ENCODE data around the gene TSPAN32. TPM values are rescaled to one million over a fixed set of nuclear protein-coding genes. Genes with fewer than 3 reads are reported as not detected.
A peak's percentile ranks its signal among the peaks of the same experiment; 100 is the strongest.

The TSPAN32 gene
- total RNA-seq, 1 donor, result 1.4 TPM

DNA sequence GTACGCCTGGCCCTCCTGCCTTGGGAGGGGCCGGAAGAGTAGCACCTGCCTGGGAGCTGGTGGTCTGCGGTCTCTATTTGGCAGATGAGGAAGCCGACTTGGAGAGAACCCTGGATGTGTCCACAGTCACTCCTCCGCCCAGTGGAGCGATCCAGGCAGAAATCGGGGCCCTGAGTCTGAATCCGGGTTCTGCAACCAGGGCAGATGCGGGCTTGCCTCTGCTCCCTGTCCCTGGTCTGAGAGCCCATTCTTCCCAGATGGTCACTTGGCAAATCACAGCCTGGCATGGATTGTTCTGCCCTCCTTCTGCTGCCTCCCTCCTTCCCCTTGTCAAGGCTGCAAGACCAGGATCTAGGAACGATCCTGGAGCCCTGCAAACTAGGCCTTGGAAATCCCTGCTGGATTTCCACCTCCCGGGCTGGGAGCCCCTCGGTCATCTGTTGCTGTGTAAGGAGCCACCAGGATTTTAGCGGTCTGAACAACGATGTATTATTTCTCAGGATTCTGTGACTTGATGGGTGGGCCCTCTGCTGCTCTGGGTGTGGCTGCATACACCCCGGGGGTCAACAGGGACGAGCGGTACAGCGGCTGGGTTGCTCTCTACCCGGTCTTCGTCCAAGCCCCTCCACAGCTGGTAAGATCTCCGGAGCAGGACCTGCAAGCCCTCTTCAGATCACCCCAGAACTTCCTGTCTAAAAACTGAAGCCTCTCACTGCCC lies 29.4 kb upstream of the TSPAN32 start:
- H3K79me2 ChIP-seq (ENCODE audit: insufficient read depth, low read length), result no peaks in the 10 kb centered on the region

DNA sequence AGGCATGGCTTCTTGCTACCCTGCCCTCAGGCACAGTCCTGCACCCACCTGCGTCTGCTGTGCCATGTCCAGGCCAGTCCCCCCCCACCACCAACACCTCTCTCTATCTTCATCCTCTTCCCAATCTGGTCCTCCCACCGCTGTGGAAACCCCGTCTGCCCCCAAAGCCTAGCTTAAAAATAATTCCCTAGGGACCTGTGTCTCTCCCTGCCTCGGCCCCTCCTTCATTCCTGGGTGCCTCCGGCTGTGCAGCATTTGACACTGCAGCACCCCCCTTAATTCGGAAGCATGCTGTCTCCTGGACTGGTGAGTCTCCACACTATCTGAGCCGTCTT lies 28.9 kb upstream of the TSPAN32 start:
- Histone ChIP-seq H3K4me3 (ENCODE audit: insufficient read depth, low read length) (no peak overlapping the region), H3K27me3 (ENCODE audit: insufficient read depth, low read length) (peaks cover 47% of the 10 kb centered on the region), H3K4me1 (ENCODE audit: insufficient read depth, low read length) (no peaks in the 10 kb centered on the region), H3K79me2 (ENCODE audit: insufficient read depth, low read length) (no peaks in the 10 kb centered on the region), H3K27ac (ENCODE audit: low read depth, low read length) (no peak overlapping the region), H2AFZ (ENCODE audit: low read length) (no peak overlapping the region), H3K9me3 (ENCODE audit: low read depth, low read length) (no peaks in the 10 kb centered on the region), H3K36me3 (ENCODE audit: insufficient read depth, low read length) (no peaks in the 10 kb centered on the region), H3K4me2 (ENCODE audit: insufficient read depth, low read length) (no peak overlapping the region), H4K20me1 (ENCODE audit: insufficient read depth, low read length) (no peaks in the 10 kb centered on the region)
- peak; percentile 78 for DNase-seq (ENCODE audit: insufficient read length, low spot score, missing footprints)
- TF ChIP-seq CTCF (IDR thresholded peaks at IDR 0.05; ENCODE audit: extremely low read depth, low read depth, low read length), result no peak

More for the DNA sequence above, 29.4 kb upstream of the TSPAN32 start:
- no peak overlapping the region for H3K27ac ChIP-seq (ENCODE audit: low read depth, low read length)
- H3K4me2 ChIP-seq (ENCODE audit: insufficient read depth, low read length), result no peak overlapping the region
- H3K9me3 ChIP-seq (ENCODE audit: low read depth, low read length), result no peaks in the 10 kb centered on the region
- DNase-seq (ENCODE audit: insufficient read length, low spot score, missing footprints), result peak; percentile 78
- no peaks in the 10 kb centered on the region for H4K20me1 ChIP-seq (ENCODE audit: insufficient read depth, low read length)
- TF ChIP-seq CTCF (IDR thresholded peaks at IDR 0.05; ENCODE audit: extremely low read depth, low read depth, low read length), result no peak
- peaks cover 46% of the 10 kb centered on the region for H3K27me3 ChIP-seq (ENCODE audit: insufficient read depth, low read length)
- no peaks in the 10 kb centered on the region for H3K4me1 ChIP-seq (ENCODE audit: insufficient read depth, low read length)
- H3K4me3 ChIP-seq (ENCODE audit: insufficient read depth, low read length), result no peak overlapping the region
- H3K36me3 ChIP-seq (ENCODE audit: insufficient read depth, low read length), result no peaks in the 10 kb centered on the region
- H2AFZ ChIP-seq (ENCODE audit: low read length), result no peak overlapping the region

DNA sequence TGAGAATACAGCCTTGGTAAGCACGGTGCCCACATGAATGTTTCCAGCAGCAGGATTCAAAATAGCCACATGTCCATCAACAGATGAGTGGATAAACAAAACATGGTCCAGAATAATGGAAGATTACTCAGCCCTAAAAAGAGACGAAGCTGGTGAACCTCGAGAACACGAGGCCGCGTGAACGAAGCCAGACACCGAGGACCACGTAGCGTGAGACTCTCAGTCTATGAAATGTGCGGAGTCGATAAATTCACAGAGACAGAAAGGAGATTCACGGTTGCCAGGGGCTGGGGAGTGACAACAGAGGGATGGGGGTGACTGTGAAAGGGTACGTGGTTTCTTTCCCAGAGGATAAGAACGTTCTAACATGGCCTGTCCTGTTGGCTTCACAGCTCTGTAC lies 28.5 kb upstream of the TSPAN32 start:
- Histone ChIP-seq H3K4me3 (ENCODE audit: insufficient read depth, low read length) (no peak overlapping the region), H3K4me2 (ENCODE audit: insufficient read depth, low read length) (no peak overlapping the region), H3K27ac (ENCODE audit: low read depth, low read length) (no peak overlapping the region), H3K36me3 (ENCODE audit: insufficient read depth, low read length) (no peaks in the 10 kb centered on the region), H2AFZ (ENCODE audit: low read length) (no peak overlapping the region), H3K9me3 (ENCODE audit: low read depth, low read length) (no peaks in the 10 kb centered on the region), H3K79me2 (ENCODE audit: insufficient read depth, low read length) (no peaks in the 10 kb centered on the region), H4K20me1 (ENCODE audit: insufficient read depth, low read length) (no peaks in the 10 kb centered on the region), H3K27me3 (ENCODE audit: insufficient read depth, low read length) (peaks cover 49% of the 10 kb centered on the region), H3K4me1 (ENCODE audit: insufficient read depth, low read length) (no peaks in the 10 kb centered on the region)
- DNase-seq (ENCODE audit: insufficient read length, low spot score, missing footprints), result peak; percentile 31
- no peak for TF ChIP-seq CTCF (IDR thresholded peaks at IDR 0.05; ENCODE audit: extremely low read depth, low read depth, low read length)

DNA sequence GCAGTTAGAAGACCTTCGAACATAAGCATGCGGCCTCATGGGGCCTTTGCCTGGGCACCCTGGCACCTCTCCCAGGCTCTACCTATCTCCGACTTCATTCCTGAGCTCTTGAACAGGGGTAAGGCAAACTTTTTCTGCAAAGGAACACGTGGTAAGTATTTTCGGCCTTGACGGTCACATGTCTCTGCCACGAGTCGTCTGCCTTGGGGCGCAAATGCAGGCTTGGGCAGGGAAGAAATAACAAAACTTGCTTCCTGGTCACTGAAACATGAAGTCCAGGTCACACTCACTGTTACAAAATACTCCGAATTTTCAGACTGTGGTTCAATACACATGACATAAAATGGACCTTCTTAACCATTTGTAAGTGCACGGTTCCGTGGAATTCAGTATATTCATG lies 28.0 kb upstream of the TSPAN32 start:
- Histone ChIP-seq H3K27me3 (ENCODE audit: insufficient read depth, low read length) (peaks cover 48% of the 10 kb centered on the region), H3K79me2 (ENCODE audit: insufficient read depth, low read length) (no peaks in the 10 kb centered on the region), H3K4me2 (ENCODE audit: insufficient read depth, low read length) (no peak overlapping the region), H3K9me3 (ENCODE audit: low read depth, low read length) (no peaks in the 10 kb centered on the region), H3K4me3 (ENCODE audit: insufficient read depth, low read length) (no peak overlapping the region), H4K20me1 (ENCODE audit: insufficient read depth, low read length) (no peaks in the 10 kb centered on the region), H3K27ac (ENCODE audit: low read depth, low read length) (no peak overlapping the region), H3K36me3 (ENCODE audit: insufficient read depth, low read length) (no peaks in the 10 kb centered on the region), H2AFZ (ENCODE audit: low read length) (no peak overlapping the region), H3K4me1 (ENCODE audit: insufficient read depth, low read length) (no peaks in the 10 kb centered on the region)
- TF ChIP-seq CTCF (IDR thresholded peaks at IDR 0.05; ENCODE audit: extremely low read depth, low read depth, low read length), result no peak
- DNase-seq (ENCODE audit: insufficient read length, low spot score, missing footprints), result peak; percentile 65
